Measurements from ENCODE around the gene TUBGCP6. TPM values are rescaled to one million over a fixed set of nuclear protein-coding genes. Genes with fewer than 3 reads are reported as not detected.

The TUBGCP6 gene
- total RNA-seq, 2 experiments from 2014 or later: 62.9 to 71.4 TPM

GRCh38 chr22:50219800-50220602 lies 24.8 kb downstream of the TUBGCP6 start:
- ChIA-PET CTCF (interaction anchor here (1.3 to 1.5 kb wide), 2 partner anchors 20 to 136 kb away, joined by 3 to 4 read pairs; no protein-coding TSS in a partner anchor), POLR2A (no interaction called here)
- no peaks in the 10 kb centered on the region for H3K9me3 Mint-ChIP-seq
- no peaks in the 10 kb centered on the region for H3K27me3 Mint-ChIP-seq
- no peak for DNase-seq
- H3K4me1 Mint-ChIP-seq: no peaks in the 10 kb centered on the region
- H3K36me3 Mint-ChIP-seq (ENCODE audit: low read depth): peaks cover 26% of the 10 kb centered on the region
- no peak overlapping the region for H3K27ac Mint-ChIP-seq
- H3K4me3 Mint-ChIP-seq: no peak overlapping the region

DNA sequence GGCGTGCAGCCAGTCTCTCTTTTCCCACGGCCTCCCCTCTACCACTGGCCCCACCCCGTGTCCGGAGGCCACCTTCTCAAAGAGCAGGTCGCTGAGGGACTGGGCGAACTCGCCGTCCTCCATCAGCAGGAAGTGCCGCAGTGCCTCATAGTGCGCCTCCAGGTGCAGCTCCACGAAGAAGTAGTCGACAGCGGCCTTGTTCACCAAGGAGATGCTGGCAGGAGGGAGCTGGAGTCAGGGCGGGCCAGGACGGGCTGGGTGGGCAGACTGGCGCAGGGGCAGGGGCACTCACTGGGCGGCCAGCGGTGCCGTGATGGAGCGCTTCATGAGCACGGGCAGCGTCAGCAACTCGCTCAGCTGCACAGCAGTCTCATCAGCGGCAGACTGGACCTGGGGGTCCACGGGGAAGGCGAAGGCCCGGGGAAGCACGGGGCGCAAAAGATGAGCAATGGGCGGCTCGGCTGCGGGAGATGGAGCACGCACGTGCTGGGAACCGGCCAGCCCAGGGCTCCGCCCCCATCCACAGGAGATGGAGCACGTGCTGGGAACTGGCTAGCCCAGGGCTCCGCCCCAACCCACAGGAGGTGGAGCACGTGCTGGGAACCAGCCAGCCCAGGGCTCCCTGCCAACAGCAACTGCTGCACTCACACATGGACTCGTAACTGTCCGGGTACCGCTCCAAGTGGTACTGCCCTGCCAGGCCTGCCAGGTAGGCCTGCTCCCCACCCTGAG lies 25.7 kb downstream of the TUBGCP6 start:
- Mint-ChIP-seq H3K27ac (no peak overlapping the region), H3K9me3 (no peaks in the 10 kb centered on the region), H3K4me1 (no peaks in the 10 kb centered on the region), H3K4me3 (no peak overlapping the region), H3K27me3 (no peaks in the 10 kb centered on the region), H3K36me3 (ENCODE audit: low read depth) (peaks cover 28% of the 10 kb centered on the region)
- no peak for DNase-seq
- ChIA-PET CTCF (interaction anchor here (1.2 kb wide), 1 partner anchor 10 kb away, joined by 4 read pairs; no protein-coding TSS in a partner anchor), POLR2A (no interaction called here)

GRCh38 chr22:50218153-50218995 lies 26.4 kb downstream of the TUBGCP6 start:
- Mint-ChIP-seq H3K36me3 (ENCODE audit: low read depth) (peaks cover 27% of the 10 kb centered on the region), H3K27me3 (no peaks in the 10 kb centered on the region), H3K4me3 (no peak overlapping the region), H3K9me3 (no peaks in the 10 kb centered on the region), H3K27ac (no peak overlapping the region), H3K4me1 (no peaks in the 10 kb centered on the region)
- CTCF ChIA-PET: interaction anchor here (1.2 kb wide), 1 partner anchor 10 kb away, joined by 4 read pairs; no protein-coding TSS in a partner anchor
- POLR2A ChIA-PET: no interaction called here
- DNase-seq: no peak

DNA sequence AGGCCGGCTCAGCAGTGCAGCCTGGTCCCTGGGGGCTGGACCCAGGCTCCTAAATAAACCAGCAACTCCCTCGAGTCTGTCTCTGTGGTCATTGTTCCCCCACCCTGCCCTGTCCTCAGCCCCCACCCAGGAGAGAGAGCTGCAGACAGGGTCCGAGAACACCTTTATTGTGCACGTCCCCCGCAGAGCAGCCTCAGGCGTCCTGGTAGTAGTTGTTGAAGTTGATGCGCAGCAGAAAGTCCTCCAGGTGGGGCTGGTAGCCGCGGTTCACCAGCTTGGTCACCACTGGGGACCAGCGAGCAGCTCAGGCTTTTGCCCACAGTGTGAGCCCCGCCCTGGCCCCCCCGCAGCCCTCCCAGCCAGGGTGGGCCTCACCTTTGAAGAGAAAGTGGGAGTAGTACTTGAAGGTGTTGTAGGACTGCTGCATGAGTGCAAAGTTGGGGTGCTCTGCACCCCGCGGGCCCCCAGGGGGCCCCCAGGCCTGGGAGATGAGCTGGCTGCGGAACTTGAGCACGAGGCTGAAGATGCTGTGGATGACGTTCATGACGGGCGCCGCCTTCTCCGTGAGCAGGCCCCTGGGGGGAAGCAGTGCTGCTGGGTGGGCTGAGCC lies 27.2 kb downstream of the TUBGCP6 start:
- Mint-ChIP-seq H3K27ac (no peak overlapping the region), H3K4me1 (no peaks in the 10 kb centered on the region), H3K27me3 (no peaks in the 10 kb centered on the region), H3K4me3 (no peak overlapping the region), H3K36me3 (ENCODE audit: low read depth) (peaks cover 28% of the 10 kb centered on the region), H3K9me3 (no peaks in the 10 kb centered on the region)
- ChIA-PET CTCF (interaction anchor here (1.2 kb wide), 1 partner anchor 9 kb away, joined by 4 read pairs; no protein-coding TSS in a partner anchor), POLR2A (interaction anchor here (0.5 kb wide), 1 partner anchor 141 kb away, joined by 3 read pairs; no protein-coding TSS in a partner anchor)
- no peak for DNase-seq

GRCh38 chr22:50216684-50217520 lies 27.9 kb downstream of the TUBGCP6 start:
- H3K36me3 Mint-ChIP-seq (ENCODE audit: low read depth): peaks cover 31% of the 10 kb centered on the region
- H3K4me3 Mint-ChIP-seq: no peak overlapping the region
- no peak overlapping the region for H3K27ac Mint-ChIP-seq
- ChIA-PET POLR2A (no interaction called here), CTCF (no interaction called here)
- H3K9me3 Mint-ChIP-seq: no peaks in the 10 kb centered on the region
- no peaks in the 10 kb centered on the region for H3K27me3 Mint-ChIP-seq
- H3K4me1 Mint-ChIP-seq: no peaks in the 10 kb centered on the region
- DNase-seq: no peak

DNA sequence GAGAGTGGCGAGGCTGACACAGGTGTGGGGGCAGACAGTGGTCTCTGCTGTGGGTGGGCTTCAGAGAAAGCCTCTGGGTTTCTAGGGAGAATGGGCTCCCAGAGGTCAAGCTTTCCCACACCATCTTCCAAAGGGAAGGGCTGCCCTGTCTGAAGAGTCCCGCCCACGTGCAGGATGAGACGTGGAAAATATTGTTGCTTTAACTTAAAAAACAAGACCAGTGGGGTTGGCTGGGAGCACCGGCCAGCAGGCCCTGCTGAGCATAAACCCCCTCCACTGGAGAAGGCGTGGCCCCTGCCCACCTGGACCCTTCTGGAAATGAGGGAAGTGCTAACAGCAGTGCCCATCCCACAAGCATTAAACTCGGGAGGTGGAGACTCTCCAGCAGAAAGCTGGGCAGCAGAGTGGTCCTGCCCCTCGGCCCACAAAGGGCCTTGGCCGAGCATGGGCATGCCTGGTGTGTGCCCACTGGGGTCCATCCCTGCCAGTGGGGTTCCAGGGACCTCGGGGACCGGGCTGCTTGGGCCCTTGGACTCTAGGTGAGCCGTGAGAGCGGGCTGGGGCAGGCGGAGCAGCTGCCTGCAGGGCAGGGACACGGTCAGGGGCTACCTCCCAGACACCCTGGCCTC lies 28.7 kb downstream of the TUBGCP6 start:
- DNase-seq: no peak
- Mint-ChIP-seq H3K4me3 (no peak overlapping the region), H3K27ac (no peak overlapping the region), H3K4me1 (peaks cover under 1% of the 10 kb centered on the region), H3K36me3 (ENCODE audit: low read depth) (peaks cover 31% of the 10 kb centered on the region), H3K27me3 (no peaks in the 10 kb centered on the region), H3K9me3 (no peaks in the 10 kb centered on the region)
- ChIA-PET CTCF (interaction anchor here (0.8 kb wide), 1 partner anchor 67 kb away, joined by 3 read pairs; no protein-coding TSS in a partner anchor), POLR2A (no interaction called here)

- no peak for DNase-seq
- CTCF ChIA-PET: interaction anchor here (0.8 kb wide), 1 partner anchor 66 kb away, joined by 3 read pairs; no protein-coding TSS in a partner anchor
- Mint-ChIP-seq H3K36me3 (ENCODE audit: low read depth) (peaks cover 31% of the 10 kb centered on the region), H3K4me3 (no peak overlapping the region), H3K4me1 (peaks cover 1% of the 10 kb centered on the region), H3K9me3 (no peaks in the 10 kb centered on the region), H3K27me3 (no peaks in the 10 kb centered on the region), H3K27ac (no peak overlapping the region)
- POLR2A ChIA-PET: no interaction called here
Measured at GRCh38 chr22:50215297-50216054, 29.3 kb downstream of the TUBGCP6 start.

- Mint-ChIP-seq H3K4me3 (no peak overlapping the region), H3K27ac (peak overlapping the region; percentile 13), H3K4me1 (peaks cover 5% of the 10 kb centered on the region), H3K36me3 (ENCODE audit: low read depth) (peaks cover 37% of the 10 kb centered on the region), H3K27me3 (no peaks in the 10 kb centered on the region), H3K9me3 (no peaks in the 10 kb centered on the region)
- CTCF ChIA-PET: no interaction called here
- no peak for DNase-seq
- POLR2A ChIA-PET: no interaction called here
Measured at GRCh38 chr22:50213263-50213662, 31.6 kb downstream of the TUBGCP6 start.

- peak overlapping the region; percentile 10 for H3K27ac Mint-ChIP-seq
- H3K27me3 Mint-ChIP-seq: no peaks in the 10 kb centered on the region
- H3K4me1 Mint-ChIP-seq: peaks cover 5% of the 10 kb centered on the region
- H3K36me3 Mint-ChIP-seq (ENCODE audit: low read depth): peaks cover 35% of the 10 kb centered on the region
- no peaks in the 10 kb centered on the region for H3K9me3 Mint-ChIP-seq
- DNase-seq: no peak
- CTCF ChIA-PET: interaction anchor here (0.7 to 1.6 kb wide), 2 partner anchors 36 to 63 kb away, joined by 5 read pairs; no protein-coding TSS in a partner anchor
- H3K4me3 Mint-ChIP-seq: no peak overlapping the region
- POLR2A ChIA-PET: no interaction called here
Measured at GRCh38 chr22:50211147-50211546, 33.7 kb downstream of the TUBGCP6 start.

- Mint-ChIP-seq H3K27me3 (no peaks in the 10 kb centered on the region), H3K9me3 (no peaks in the 10 kb centered on the region), H3K27ac (no peak overlapping the region), H3K36me3 (ENCODE audit: low read depth) (peaks cover 34% of the 10 kb centered on the region), H3K4me1 (peaks cover 5% of the 10 kb centered on the region), H3K4me3 (no peak overlapping the region)
- POLR2A ChIA-PET: no interaction called here
- DNase-seq: no peak
- CTCF ChIA-PET: interaction anchor here (1.6 kb wide), 1 partner anchor 62 kb away, joined by 5 read pairs; no protein-coding TSS in a partner anchor
Measured at GRCh38 chr22:50210378-50211139, 34.3 kb downstream of the TUBGCP6 start.
